Gastrocnemius medialis (tissue), 4 donors: Measurements from ENCODE around the gene GPR132.

Source experiments
- POLR2A ChIP-seq, 2 donors: fragments of 450-650 bp; IDR thresholded peaks; one replicate each; pipeline ENCODE4 v1.6.1; 2017; ENCODE audit warnings: antibody characterized with exemption in 2 of 2, mild to moderate bottlenecking in 2 of 2, moderate library complexity in 2 of 2
- TF ChIP-seq, protein P1 (sequence below), 5 experiments: fragments of 450-650 bp in 3 of 5; fragments of 200-600 bp in 2 of 5; sonication (generic) in 2 of 5; IDR thresholded peaks in 4 of 5; conservative IDR thresholded peaks in 1 of 5; 1 replicate in 4 of 5; 2 replicates in 1 of 5; pipeline ENCODE4 v1.5.1; 2016 to 2019; ENCODE audit warnings: antibody characterized with exemption in 5 of 5, mild to moderate bottlenecking in 3 of 5, moderate library complexity in 3 of 5

DNA sequence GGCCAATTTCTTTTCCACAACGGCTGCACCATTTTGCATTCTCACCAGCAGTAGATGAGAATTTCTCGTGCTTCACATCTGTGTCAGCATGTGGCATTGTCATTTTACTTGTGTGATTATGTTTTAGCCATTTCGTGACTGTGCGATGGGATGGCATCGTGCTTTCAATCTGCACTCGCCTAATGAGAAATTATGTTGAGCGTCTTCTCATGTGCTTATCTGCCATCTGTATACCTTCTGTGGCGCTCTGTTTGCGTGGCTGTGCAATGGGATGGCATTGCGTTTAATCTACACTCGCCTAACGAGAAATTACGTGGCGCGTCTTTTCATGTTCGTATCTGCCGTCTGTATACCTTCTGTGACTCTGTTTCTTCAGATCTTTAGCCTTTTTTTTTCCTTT is 14.9 kb upstream of the GPR132 start:
- TF ChIP-seq, protein P1, sequence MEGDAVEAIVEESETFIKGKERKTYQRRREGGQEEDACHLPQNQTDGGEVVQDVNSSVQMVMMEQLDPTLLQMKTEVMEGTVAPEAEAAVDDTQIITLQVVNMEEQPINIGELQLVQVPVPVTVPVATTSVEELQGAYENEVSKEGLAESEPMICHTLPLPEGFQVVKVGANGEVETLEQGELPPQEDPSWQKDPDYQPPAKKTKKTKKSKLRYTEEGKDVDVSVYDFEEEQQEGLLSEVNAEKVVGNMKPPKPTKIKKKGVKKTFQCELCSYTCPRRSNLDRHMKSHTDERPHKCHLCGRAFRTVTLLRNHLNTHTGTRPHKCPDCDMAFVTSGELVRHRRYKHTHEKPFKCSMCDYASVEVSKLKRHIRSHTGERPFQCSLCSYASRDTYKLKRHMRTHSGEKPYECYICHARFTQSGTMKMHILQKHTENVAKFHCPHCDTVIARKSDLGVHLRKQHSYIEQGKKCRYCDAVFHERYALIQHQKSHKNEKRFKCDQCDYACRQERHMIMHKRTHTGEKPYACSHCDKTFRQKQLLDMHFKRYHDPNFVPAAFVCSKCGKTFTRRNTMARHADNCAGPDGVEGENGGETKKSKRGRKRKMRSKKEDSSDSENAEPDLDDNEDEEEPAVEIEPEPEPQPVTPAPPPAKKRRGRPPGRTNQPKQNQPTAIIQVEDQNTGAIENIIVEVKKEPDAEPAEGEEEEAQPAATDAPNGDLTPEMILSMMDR (IDR thresholded peaks at IDR 0.05 in 4 of 5, conservative IDR thresholded peaks at IDR 0.05 in 1 of 5) = no peak
- no peak for TF ChIP-seq POLR2A (IDR thresholded peaks at IDR 0.05)
